GM20000 (cell line): ENCODE measurements around the gene NAA16.

ENCODE experiments used
- DNase-seq: peaks from one replicate; pipeline ENCODE4 v3.0.0; 2012; ENCODE audit warnings: low spot score
- TF ChIP-seq, protein P1 (sequence below): IDR thresholded peaks from 2 replicates; pipeline ENCODE4 v1.5.1; 2012; ENCODE audit warnings: mild to moderate bottlenecking, control low read depth; ENCODE audit errors: extremely low read depth, missing control alignments

Gene NAA16

DNA sequence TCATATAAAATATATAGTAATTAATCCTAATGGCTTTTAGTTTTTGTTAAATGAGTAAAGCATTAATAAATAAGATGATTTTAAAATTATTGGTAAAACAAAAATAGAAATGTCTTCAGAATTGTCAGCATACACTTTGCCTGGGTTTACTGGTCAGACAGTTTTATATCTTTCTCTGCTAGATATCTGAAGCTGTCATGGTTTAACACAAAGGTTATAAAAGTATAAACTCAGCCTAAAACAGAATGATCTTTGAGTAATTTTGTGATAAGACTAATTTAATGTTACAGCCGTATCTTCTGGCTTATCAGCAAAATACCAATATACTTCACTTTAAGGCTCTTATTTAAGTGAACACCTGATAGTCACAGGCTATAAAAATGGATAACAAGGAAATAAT, 17.8 kb upstream of the NAA16 start:
- TF ChIP-seq, protein P1, sequence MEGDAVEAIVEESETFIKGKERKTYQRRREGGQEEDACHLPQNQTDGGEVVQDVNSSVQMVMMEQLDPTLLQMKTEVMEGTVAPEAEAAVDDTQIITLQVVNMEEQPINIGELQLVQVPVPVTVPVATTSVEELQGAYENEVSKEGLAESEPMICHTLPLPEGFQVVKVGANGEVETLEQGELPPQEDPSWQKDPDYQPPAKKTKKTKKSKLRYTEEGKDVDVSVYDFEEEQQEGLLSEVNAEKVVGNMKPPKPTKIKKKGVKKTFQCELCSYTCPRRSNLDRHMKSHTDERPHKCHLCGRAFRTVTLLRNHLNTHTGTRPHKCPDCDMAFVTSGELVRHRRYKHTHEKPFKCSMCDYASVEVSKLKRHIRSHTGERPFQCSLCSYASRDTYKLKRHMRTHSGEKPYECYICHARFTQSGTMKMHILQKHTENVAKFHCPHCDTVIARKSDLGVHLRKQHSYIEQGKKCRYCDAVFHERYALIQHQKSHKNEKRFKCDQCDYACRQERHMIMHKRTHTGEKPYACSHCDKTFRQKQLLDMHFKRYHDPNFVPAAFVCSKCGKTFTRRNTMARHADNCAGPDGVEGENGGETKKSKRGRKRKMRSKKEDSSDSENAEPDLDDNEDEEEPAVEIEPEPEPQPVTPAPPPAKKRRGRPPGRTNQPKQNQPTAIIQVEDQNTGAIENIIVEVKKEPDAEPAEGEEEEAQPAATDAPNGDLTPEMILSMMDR: no peak
- DNase-seq: no peak

DNA sequence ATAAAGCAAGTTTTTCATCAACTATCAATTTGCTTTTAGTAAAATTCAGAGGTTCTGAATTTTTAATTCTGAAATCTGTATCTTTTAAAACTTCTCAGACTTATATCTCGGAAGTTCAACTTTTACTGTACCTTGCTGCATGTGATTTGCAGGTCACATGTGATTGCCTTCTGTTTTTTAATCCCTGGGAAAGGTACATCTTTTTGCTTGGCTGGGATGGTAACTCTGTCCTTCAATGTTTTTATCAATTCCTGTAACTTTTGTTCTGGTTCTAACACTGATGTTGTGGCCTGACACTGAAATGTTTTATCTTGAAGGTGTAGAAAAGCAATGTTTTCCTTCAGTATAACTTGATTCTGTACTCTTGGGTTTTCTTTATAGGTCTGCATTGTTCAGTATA, 16.2 kb upstream of the NAA16 start:
- TF ChIP-seq, protein P1: no peak
- DNase-seq: no peak

DNA sequence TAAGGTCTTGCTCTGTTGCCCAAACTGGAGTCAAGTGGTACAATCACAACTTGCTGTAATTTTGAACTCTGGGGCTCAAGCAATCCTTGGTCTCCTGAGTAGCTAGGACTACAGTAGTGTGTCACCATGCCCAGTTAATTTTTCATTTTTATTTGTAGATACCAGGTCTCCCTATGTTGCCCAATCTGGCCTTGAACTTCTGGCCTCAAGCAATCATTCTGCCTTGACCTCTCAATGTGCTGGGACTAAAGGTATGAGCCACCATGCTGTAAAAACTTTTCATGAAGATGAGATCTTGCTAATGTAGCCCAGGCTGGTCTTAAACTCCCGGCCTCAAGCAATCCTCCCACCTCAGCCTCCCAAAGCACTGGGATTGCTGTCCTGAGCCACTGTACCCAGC, 15.1 kb upstream of the NAA16 start:
- DNase-seq: no peak

DNA sequence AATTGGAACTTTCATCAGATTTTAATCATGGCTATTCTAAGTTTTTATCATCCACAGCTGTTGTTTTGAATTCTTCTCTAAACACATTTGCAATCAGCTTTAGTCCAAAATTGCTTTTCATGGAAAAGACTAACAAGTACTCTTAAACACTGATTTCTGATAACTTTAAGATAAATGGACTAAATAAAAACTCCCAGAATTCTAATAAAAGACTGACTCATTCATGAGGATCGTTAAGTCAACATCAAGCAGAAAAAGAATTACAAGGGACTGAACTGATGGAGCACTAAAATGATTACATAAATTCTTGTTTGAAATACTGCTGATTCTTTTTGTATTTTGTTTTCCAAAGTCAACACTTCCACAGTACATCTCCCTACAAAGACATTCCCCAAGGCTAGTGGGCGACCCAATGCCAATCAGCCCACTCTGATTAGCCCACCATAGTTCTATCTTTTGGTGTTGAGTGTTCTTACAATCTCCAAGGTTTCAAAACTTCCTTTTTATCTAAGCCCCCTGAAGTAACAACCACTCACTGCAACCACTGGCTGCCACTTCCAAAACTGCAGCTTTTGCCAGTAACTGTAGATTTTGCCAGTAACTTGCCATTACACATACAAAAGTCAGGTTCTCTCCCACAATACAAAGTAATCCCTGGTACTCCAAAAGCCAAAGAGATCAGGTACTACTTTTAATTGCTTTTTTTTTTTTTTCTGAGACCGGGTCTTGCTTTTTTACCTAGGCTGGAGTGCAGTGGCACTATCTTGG, 14.0 kb upstream of the NAA16 start:
- DNase-seq: no peak

More for the DNA sequence above, 15.1 kb upstream of the NAA16 start:
- TF ChIP-seq, protein P1: no peak

DNA sequence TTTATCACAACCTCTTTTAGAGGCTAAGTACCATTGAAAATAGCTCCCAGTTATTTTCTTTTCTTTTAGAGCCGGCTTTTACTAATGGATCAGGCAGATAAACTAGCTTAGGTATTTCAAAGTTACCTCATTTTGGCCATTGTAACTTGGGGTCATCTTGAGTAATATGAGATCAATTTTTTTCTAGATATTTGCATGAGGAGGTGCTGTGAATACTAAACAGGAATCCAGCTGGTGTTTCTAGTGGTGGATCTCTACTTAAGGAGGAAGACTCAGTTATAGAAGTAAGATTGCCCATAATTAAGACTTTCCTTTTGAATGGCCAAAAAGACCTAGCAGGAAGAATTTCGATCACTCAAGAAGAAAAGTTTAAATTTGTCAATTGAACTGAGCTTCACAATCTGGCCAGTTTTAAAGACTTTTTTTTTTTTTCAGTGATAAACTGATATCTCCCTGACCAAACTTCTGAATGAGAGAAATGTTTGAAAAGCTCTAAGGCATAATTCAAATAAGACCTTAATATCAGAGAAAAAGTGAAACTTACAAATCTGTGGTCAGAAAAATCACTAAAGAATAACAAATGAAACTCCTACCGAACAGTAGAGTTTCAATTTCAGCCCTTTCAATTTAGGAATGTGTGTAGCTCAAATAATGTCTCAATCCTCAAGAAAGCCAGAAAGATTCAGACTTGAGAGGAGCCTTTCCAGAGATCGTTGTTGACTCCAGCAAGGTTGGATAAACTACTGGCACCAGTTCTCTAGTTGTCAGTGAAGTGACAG, 11.6 kb upstream of the NAA16 start:
- no peak for DNase-seq
- TF ChIP-seq, protein P1: no peak

More for the DNA sequence above, 14.0 kb upstream of the NAA16 start:
- TF ChIP-seq, protein P1: no peak

DNA sequence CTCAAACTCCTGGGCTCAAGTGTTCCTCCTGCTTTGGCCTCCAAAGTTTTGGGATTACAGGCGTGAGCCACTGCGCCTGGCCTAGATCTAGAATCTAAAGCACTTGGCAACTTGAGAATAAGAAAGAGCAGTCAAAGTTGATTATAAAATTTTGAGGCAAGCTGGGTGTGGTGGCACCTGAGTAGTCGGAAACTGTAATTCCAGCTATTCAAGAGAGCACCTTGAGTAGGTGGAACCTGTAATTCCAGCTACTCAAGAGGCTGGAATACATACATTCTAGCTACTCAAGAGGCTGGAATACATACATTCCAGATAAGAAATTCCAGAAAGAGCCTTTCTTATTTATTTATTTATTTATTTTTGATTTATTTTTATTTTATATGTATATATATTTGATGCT, 8.3 kb upstream of the NAA16 start:
- TF ChIP-seq, protein P1: no peak
- DNase-seq: no peak

DNA sequence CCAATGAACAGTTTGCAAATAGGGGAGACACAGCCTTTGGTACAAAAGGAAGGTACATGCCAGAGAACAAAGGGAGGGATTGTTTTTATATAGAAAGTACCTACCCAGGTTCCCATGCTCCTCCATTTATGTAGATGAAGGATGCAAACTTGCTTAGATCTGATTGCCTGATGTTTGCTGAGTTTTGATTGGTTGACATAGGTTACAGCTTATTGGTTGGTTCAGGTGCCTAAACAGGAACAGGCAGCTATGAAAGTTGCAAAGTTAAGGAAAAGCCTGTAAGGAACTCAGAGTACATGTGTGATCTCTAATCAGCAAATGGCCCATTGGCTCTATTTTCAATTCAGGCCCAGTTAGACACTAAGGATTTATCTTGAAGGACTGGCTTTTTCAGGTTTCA, 6.5 kb upstream of the NAA16 start:
- TF ChIP-seq, protein P1: no peak
- no peak for DNase-seq
